SIG-M5 (cell line): ENCODE measurements around the gene RABL2A.
"Not testable (repeated sequence)": the region's sequence is repeated elsewhere in the genome, so short reads cannot be mapped to it uniquely, and the experiment has no call there.

ENCODE experiments used
- DNase-seq: peaks from one replicate; lab custom pipeline; 2025; lab: John Stamatoyannopoulos, UW

Gene RABL2A

GRCh38 chr2:113686537-113686936 lies 59.5 kb downstream of the RABL2A start:
- DNase-seq: no peak

- DNase-seq: not testable (repeated sequence)
Observed at GRCh38 chr2:113690871-113691270, 63.8 kb downstream of the RABL2A start.
